ENCODE measurements around the gene ITGAV.

The ITGAV gene

GRCh38 chr2:186688813-186689212 is 99.0 kb downstream of the ITGAV start:
- no peaks in the 10 kb centered on the region for H3K4me1 ChIP-seq (ENCODE audit: insufficient read depth, low read length, poor library complexity, severe bottlenecking)
- H3K9me2 ChIP-seq (replicated peaks; ENCODE audit: low read depth, low read length): no peaks in the 10 kb centered on the region
- H4K20me1 ChIP-seq (ENCODE audit: insufficient read depth, low read length, poor library complexity, severe bottlenecking): no peaks in the 10 kb centered on the region
- H3K4me3 ChIP-seq (ENCODE audit: low read length, poor library complexity, severe bottlenecking): no peak overlapping the region
- no peak overlapping the region for H3K4me2 ChIP-seq (ENCODE audit: low read depth, low read length, poor library complexity, severe bottlenecking)
- H3K79me2 ChIP-seq (ENCODE audit: insufficient read depth, low read length): no peaks in the 10 kb centered on the region
- no peak overlapping the region for H3K9ac ChIP-seq (ENCODE audit: low read depth, low read length, poor library complexity, severe bottlenecking)
- H3K9me3 ChIP-seq (ENCODE audit: insufficient read depth, low read depth, low read length): peaks cover 5% of the 10 kb centered on the region; the same call in 1 of the 2 replicates
- no peaks in the 10 kb centered on the region for H3F3A ChIP-seq (ENCODE audit: low read depth)
- H2AFZ ChIP-seq (ENCODE audit: low read length): no peak overlapping the region
- H3K27me3 ChIP-seq (ENCODE audit: insufficient read depth, low read length, poor library complexity, severe bottlenecking): no peaks in the 10 kb centered on the region
- H3K36me3 ChIP-seq (ENCODE audit: insufficient read depth, low read length): no peaks in the 10 kb centered on the region
- no peak for TF ChIP-seq CTCF (conservative IDR thresholded peaks at IDR 0.05; ENCODE audit: low read length)
- TF ChIP-seq EZH2phosphoT487 (IDR thresholded peaks at IDR 0.05; ENCODE audit: borderline replicate concordance): no peak

GRCh38 chr2:186690786-186691185 is 100.9 kb downstream of the ITGAV start:
- H3K9ac ChIP-seq (ENCODE audit: low read depth, low read length, poor library complexity, severe bottlenecking): no peak overlapping the region
- H3K36me3 ChIP-seq (ENCODE audit: insufficient read depth, low read length): no peaks in the 10 kb centered on the region
- H3K4me2 ChIP-seq (ENCODE audit: low read depth, low read length, poor library complexity, severe bottlenecking): no peak overlapping the region
- no peaks in the 10 kb centered on the region for H3K27me3 ChIP-seq (ENCODE audit: insufficient read depth, low read length, poor library complexity, severe bottlenecking)
- no peaks in the 10 kb centered on the region for H4K20me1 ChIP-seq (ENCODE audit: insufficient read depth, low read length, poor library complexity, severe bottlenecking)
- H3K4me1 ChIP-seq (ENCODE audit: insufficient read depth, low read length, poor library complexity, severe bottlenecking): no peaks in the 10 kb centered on the region
- peaks cover 5% of the 10 kb centered on the region; the same call in 1 of the 2 replicates for H3K9me3 ChIP-seq (ENCODE audit: insufficient read depth, low read depth, low read length)
- no peaks in the 10 kb centered on the region for H3K79me2 ChIP-seq (ENCODE audit: insufficient read depth, low read length)
- H3K9me2 ChIP-seq (replicated peaks; ENCODE audit: low read depth, low read length): no peaks in the 10 kb centered on the region
- H3F3A ChIP-seq (ENCODE audit: low read depth): no peaks in the 10 kb centered on the region
- no peak overlapping the region for H2AFZ ChIP-seq (ENCODE audit: low read length)
- TF ChIP-seq EZH2phosphoT487 (IDR thresholded peaks at IDR 0.05; ENCODE audit: borderline replicate concordance) (no peak), CTCF (conservative IDR thresholded peaks at IDR 0.05; ENCODE audit: low read length) (no peak)
- no peak overlapping the region for H3K4me3 ChIP-seq (ENCODE audit: low read length, poor library complexity, severe bottlenecking)

- H2AFZ ChIP-seq (ENCODE audit: low read length): no peak overlapping the region
- H3K4me2 ChIP-seq (ENCODE audit: low read depth, low read length, poor library complexity, severe bottlenecking): no peak overlapping the region
- no peak for TF ChIP-seq CTCF (conservative IDR thresholded peaks at IDR 0.05; ENCODE audit: low read length)
- no peak overlapping the region for H3K9ac ChIP-seq (ENCODE audit: low read depth, low read length, poor library complexity, severe bottlenecking)
- no peaks in the 10 kb centered on the region for H3K36me3 ChIP-seq (ENCODE audit: insufficient read depth, low read length)
- H3K79me2 ChIP-seq (ENCODE audit: insufficient read depth, low read length): no peaks in the 10 kb centered on the region
- H3K4me1 ChIP-seq (ENCODE audit: insufficient read depth, low read length, poor library complexity, severe bottlenecking): no peaks in the 10 kb centered on the region
- no peaks in the 10 kb centered on the region for H3F3A ChIP-seq (ENCODE audit: low read depth)
- peaks cover 5% of the 10 kb centered on the region; the same call in 1 of the 2 replicates for H3K9me3 ChIP-seq (ENCODE audit: insufficient read depth, low read depth, low read length)
- no peaks in the 10 kb centered on the region for H3K27me3 ChIP-seq (ENCODE audit: insufficient read depth, low read length, poor library complexity, severe bottlenecking)
- H3K4me3 ChIP-seq (ENCODE audit: low read length, poor library complexity, severe bottlenecking): no peak overlapping the region
- no peaks in the 10 kb centered on the region for H3K9me2 ChIP-seq (replicated peaks; ENCODE audit: low read depth, low read length)
- no peaks in the 10 kb centered on the region for H4K20me1 ChIP-seq (ENCODE audit: insufficient read depth, low read length, poor library complexity, severe bottlenecking)
Observed at GRCh38 chr2:186691231-186691630, 101.4 kb downstream of the ITGAV start.
